Duodenal mucosa (tissue), 2 donors: Measurements from ENCODE around the gene MAP4K1.
"Not testable (repeated sequence)": the region's sequence is repeated elsewhere in the genome, so short reads cannot be mapped to it uniquely, and the experiment has no call there.

ENCODE experiments used
- H3K27ac ChIP-seq: one replicate; pipeline ENCODE4 v1.7.0; 2013; ENCODE audit warnings: low read depth, low read length
- H3K27me3 ChIP-seq, 2 donors: one replicate each; pipeline ENCODE4 v1.7.0; 2013; ENCODE audit warnings: low read length in 2 of 2, control low read depth in 1 of 2; ENCODE audit not compliant: insufficient read depth in 2 of 2, control insufficient read depth in 1 of 2
- H3K36me3 ChIP-seq, 2 donors: one replicate each; pipeline ENCODE4 v1.7.0; 2013; ENCODE audit warnings: low read length in 2 of 2, control low read depth in 1 of 2; ENCODE audit not compliant: insufficient read depth in 2 of 2, control insufficient read depth in 1 of 2
- H3K4me1 ChIP-seq, 2 donors: one replicate each; pipeline ENCODE4 v1.7.0; 2013; ENCODE audit warnings: low read length in 2 of 2, control low read depth in 1 of 2; ENCODE audit not compliant: insufficient read depth in 2 of 2, control insufficient read depth in 1 of 2
- H3K4me3 ChIP-seq, 2 donors: one replicate each; pipeline ENCODE4 v1.7.0; 2013; ENCODE audit warnings: low read length in 2 of 2, low read depth in 1 of 2
- H3K9ac ChIP-seq, 2 donors: one replicate each; pipeline ENCODE4 v1.7.0; 2013; ENCODE audit warnings: low read length in 2 of 2, low read depth in 1 of 2
- H3K9me3 ChIP-seq, 2 donors: one replicate each; pipeline ENCODE4 v1.7.0; 2013; ENCODE audit warnings: low read length in 2 of 2, control low read depth in 1 of 2; ENCODE audit not compliant: control insufficient read depth in 1 of 2

Gene MAP4K1

GRCh38 chr19:38599722-38600121 is 18.0 kb downstream of the MAP4K1 start:
- H3K9ac ChIP-seq = no peak overlapping the region
- H3K9me3 ChIP-seq = no peaks in the 10 kb centered on the region
- H3K36me3 ChIP-seq = no peaks in the 10 kb centered on the region
- H3K4me3 ChIP-seq = no peak overlapping the region
- no peaks in the 10 kb centered on the region for H3K27me3 ChIP-seq
- H3K4me1 ChIP-seq = peaks cover 0 to 6% of the 10 kb centered on the region in 2 donors
- no peak overlapping the region for H3K27ac ChIP-seq

- H3K27ac ChIP-seq = no peak overlapping the region
- H3K4me3 ChIP-seq = no peak overlapping the region
- H3K9me3 ChIP-seq = no peaks in the 10 kb centered on the region
- no peak overlapping the region for H3K9ac ChIP-seq
- H3K27me3 ChIP-seq = no peaks in the 10 kb centered on the region
- H3K36me3 ChIP-seq = no peaks in the 10 kb centered on the region
- H3K4me1 ChIP-seq = peaks cover 0 to 6% of the 10 kb centered on the region in 2 donors
Measured at GRCh38 chr19:38597075-38597474, 20.7 kb downstream of the MAP4K1 start.

GRCh38 chr19:38596057-38596981 is 21.4 kb downstream of the MAP4K1 start:
- no peaks in the 10 kb centered on the region for H3K36me3 ChIP-seq

GRCh38 chr19:38592940-38593339 is 24.8 kb downstream of the MAP4K1 start:
- H3K9me3 ChIP-seq = no peaks in the 10 kb centered on the region
- H3K4me1 ChIP-seq = peaks cover 0 to 6% of the 10 kb centered on the region in 2 donors
- no peak overlapping the region for H3K9ac ChIP-seq
- no peaks in the 10 kb centered on the region for H3K27me3 ChIP-seq
- no peaks in the 10 kb centered on the region for H3K36me3 ChIP-seq
- no peak overlapping the region for H3K4me3 ChIP-seq
- no peak overlapping the region for H3K27ac ChIP-seq

More at GRCh38 chr19:38596057-38596981, 21.4 kb downstream of the MAP4K1 start:
- H3K27ac ChIP-seq = no peak overlapping the region
- peaks cover 0 to 6% of the 10 kb centered on the region in 2 donors for H3K4me1 ChIP-seq
- H3K4me3 ChIP-seq = peak overlapping the region in 1 of 2 donors; percentile 36
- no peaks in the 10 kb centered on the region for H3K9me3 ChIP-seq
- H3K27me3 ChIP-seq = no peaks in the 10 kb centered on the region
- H3K9ac ChIP-seq = no peak overlapping the region

- H3K36me3 ChIP-seq = no peaks in the 10 kb centered on the region
- H3K27me3 ChIP-seq = no peaks in the 10 kb centered on the region
- no peaks in the 10 kb centered on the region for H3K4me1 ChIP-seq
- no peak overlapping the region for H3K9ac ChIP-seq
- H3K9me3 ChIP-seq = no peaks in the 10 kb centered on the region
- no peak overlapping the region for H3K27ac ChIP-seq
- no peak overlapping the region for H3K4me3 ChIP-seq
Measured at GRCh38 chr19:38588041-38588440, 29.7 kb downstream of the MAP4K1 start.

- Histone ChIP-seq H3K4me3 (no peak overlapping the region), H3K36me3 (no peaks in the 10 kb centered on the region), H3K9ac (no peak overlapping the region), H3K27me3 (no peaks in the 10 kb centered on the region), H3K27ac (no peak overlapping the region), H3K9me3 (no peaks in the 10 kb centered on the region), H3K4me1 (no peaks in the 10 kb centered on the region)
Measured at GRCh38 chr19:38587562-38587961, 30.2 kb downstream of the MAP4K1 start.

- H3K36me3 ChIP-seq = no peaks in the 10 kb centered on the region
- no peak overlapping the region for H3K9ac ChIP-seq
- no peaks in the 10 kb centered on the region for H3K4me1 ChIP-seq
Measured at GRCh38 chr19:38583985-38584305, 33.8 kb downstream of the MAP4K1 start.

GRCh38 chr19:38583219-38583984 is 34.4 kb downstream of the MAP4K1 start:
- no peak overlapping the region for H3K4me3 ChIP-seq
- H3K9ac ChIP-seq = no peak overlapping the region
- H3K9me3 ChIP-seq = no peaks in the 10 kb centered on the region

More at GRCh38 chr19:38583985-38584305, 33.8 kb downstream of the MAP4K1 start:
- no peaks in the 10 kb centered on the region for H3K27me3 ChIP-seq
- H3K9me3 ChIP-seq = no peaks in the 10 kb centered on the region
- H3K4me3 ChIP-seq = no peak overlapping the region
- no peak overlapping the region for H3K27ac ChIP-seq

GRCh38 chr19:38580080-38580479 is 37.7 kb downstream of the MAP4K1 start:
- no peak overlapping the region for H3K4me3 ChIP-seq
- no peaks in the 10 kb centered on the region for H3K36me3 ChIP-seq
- H3K27ac ChIP-seq = no peak overlapping the region
- H3K9me3 ChIP-seq = no peaks in the 10 kb centered on the region
- H3K9ac ChIP-seq = no peak overlapping the region
- H3K4me1 ChIP-seq = no peaks in the 10 kb centered on the region
- no peaks in the 10 kb centered on the region for H3K27me3 ChIP-seq

More at GRCh38 chr19:38583219-38583984, 34.4 kb downstream of the MAP4K1 start:
- no peak overlapping the region for H3K27ac ChIP-seq
- no peaks in the 10 kb centered on the region for H3K36me3 ChIP-seq
- H3K27me3 ChIP-seq = no peaks in the 10 kb centered on the region
- H3K4me1 ChIP-seq = no peaks in the 10 kb centered on the region

GRCh38 chr19:38579304-38579703 is 38.4 kb downstream of the MAP4K1 start:
- H3K4me3 ChIP-seq, H3K9me3 ChIP-seq, H3K9ac ChIP-seq, H3K27me3 ChIP-seq, H3K27ac ChIP-seq, H3K36me3 ChIP-seq, H3K4me1 ChIP-seq: not testable (repeated sequence)
